GM18498 (cell line): ENCODE results near the gene KLRB1.
"Not testable (repeated sequence)": the region's sequence is repeated elsewhere in the genome, so short reads cannot be mapped to it uniquely, and the experiment has no call there.

Experiments used
- ATAC-seq: cut with Tn5 transposase; IDR thresholded peaks from one replicate; pipeline ENCODE4 v1.9.1; 2021; ENCODE audit warnings: mild to moderate bottlenecking, moderate library complexity; ENCODE audit not compliant: unreplicated experiment

KLRB1 gene

GRCh38 chr12:9607716-9608115 lies at the start of gene KLRB1:
Gene KLRB1 (minus strand): TSS chr12:9607916. CDS start chr12:9607839, 77 bp downstream.
- ATAC-seq = no peak

GRCh38 chr12:9651265-9651729 lies 43.6 kb upstream of the KLRB1 start:
- ATAC-seq = no peak

GRCh38 chr12:9650151-9650576 lies 42.4 kb upstream of the KLRB1 start:
- no peak for ATAC-seq

DNA sequence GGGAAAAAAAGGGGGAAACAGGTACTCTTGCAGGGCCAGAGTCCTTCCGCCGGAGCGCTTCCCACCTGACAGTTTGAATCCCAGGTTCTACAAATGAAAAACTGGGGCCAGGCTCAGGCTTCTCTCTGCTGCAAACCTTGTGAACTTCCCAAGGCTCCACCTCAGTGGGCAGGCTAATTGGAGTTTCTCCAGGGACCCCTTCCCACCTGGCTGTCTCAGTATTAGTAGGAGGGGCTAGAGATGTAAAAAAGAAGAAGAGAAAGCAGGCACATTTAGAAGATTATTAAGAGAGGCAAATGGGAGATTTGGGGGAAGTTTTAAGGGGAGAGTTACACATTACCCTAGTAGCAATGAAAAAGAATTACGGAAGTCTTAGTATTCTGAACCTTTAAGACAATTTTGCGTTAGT lies 41.8 kb upstream of the KLRB1 start:
- ATAC-seq = no peak

GRCh38 chr12:9648701-9649531 lies 41.2 kb upstream of the KLRB1 start:
- no peak for ATAC-seq

DNA sequence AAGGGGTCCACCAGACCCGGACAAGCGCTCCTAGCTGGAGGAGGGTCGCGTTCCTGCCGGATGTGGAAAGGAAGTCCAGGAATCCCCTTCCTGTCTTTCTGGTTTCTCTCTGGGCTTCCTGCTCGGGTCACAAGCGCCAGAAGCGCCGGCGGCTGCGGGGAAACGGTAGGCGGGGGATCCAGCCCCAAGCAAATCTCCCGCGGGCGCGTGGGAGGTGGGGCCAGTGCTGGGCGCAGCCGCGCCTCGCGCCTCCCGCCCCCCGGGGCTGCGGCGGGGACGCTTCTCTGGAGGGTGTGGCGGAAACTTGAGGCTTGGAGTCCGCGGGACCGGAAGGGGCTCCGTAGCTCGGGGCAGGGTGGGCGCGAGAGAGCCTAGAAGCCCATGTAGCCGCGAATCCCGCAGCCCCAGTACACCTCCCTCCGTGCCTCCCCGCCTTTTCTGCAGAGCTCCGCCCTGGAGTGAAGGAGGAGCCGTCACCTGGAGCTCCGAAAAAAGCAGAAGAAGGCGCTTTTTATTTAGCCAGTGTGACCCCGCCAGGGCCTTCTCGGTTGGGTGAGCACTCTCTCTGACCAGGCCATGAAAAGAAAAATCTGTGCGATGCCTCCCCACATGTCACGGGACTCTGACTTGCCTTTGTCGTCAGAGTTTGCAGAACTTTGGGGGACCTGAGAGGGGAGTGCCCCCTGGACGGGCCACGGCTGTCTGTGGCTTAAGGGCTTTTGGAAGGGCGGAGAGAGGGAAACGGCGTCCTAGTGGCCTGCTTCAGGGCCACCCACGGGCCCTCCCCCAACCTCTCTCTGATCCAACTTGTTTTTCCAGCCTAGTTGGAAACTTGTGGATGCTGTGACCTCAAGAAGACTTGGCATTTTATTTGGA lies 40.3 kb upstream of the KLRB1 start:
- ATAC-seq = peak; percentile 74

- ATAC-seq = no peak
Observed at GRCh38 chr12:9646794-9647781, 39.4 kb upstream of the KLRB1 start.

- not testable (repeated sequence) for ATAC-seq
Observed at GRCh38 chr12:9644985-9645551, 37.4 kb upstream of the KLRB1 start.

DNA sequence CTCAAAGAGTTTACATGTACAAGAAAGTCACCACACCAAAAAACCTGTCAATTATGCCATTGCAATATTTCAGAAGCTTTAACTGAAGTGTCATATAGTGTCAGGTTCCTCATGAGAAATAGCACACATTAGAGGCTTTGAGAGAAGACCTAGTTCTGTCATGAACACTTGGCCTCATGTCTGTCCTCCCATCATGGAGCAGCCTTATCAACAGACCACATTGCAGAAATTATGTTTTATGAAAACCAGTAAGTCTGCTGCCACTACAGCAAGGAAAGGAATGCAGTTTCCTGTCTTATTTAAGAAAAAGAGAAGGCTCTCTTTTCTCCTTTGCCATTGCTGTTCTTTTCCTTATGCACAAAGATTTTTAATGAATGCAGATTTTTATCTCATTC lies 35.5 kb upstream of the KLRB1 start:
- no peak for ATAC-seq

DNA sequence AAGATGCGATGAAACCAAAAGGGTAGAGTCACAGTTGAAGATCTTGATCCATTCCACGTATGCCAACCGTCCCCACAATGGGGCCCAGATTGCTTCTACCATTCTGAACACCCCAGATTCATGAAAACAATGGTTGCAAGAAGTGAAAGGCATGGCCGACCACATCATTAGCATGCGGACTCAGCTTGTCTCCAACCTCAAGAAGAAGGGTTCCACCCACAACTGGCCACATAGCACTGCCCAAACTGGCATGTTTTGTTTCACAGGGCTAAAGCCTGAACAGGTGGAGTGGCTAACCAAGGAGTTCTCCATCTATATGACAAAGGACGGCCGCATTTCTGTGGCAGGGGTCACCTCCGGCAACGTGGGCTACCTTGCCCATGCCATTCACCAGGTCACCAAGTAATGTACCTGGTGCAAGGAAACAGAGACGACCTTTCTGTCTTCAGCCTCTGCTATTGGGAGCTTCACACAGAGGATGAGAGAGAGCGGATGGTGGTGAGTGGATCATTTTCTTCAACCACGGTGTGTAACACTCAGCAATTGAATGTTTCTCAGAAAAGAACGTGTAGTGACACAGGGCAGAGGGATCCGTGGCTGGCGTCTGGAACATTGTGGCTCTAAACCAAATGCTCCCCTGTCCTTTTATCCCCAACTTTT lies 35.0 kb upstream of the KLRB1 start:
- no peak for ATAC-seq

- ATAC-seq = no peak
Observed at GRCh38 chr12:9640024-9640423, 32.3 kb upstream of the KLRB1 start.

DNA sequence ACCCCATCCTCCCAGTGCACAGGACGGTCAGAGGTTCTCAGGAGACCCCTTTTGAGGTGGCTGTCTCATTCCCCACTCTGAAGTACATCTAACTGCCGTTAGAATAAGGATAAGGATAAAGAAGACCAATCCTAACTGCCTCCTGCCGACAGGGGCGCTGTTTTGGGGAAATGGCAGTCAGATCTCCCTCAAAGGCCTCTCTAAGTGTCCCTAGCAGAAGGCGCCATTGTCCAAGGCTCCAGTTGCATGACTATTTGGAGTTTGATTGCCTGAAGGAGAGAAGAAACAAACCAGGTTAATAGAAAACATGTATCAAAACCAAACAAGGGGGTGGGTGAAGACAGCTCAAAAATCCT lies 29.1 kb upstream of the KLRB1 start:
- no peak for ATAC-seq

GRCh38 chr12:9636150-9636850 lies 28.6 kb upstream of the KLRB1 start:
- ATAC-seq = no peak

GRCh38 chr12:9634969-9635754 lies 27.4 kb upstream of the KLRB1 start:
- no peak for ATAC-seq

GRCh38 chr12:9634177-9634803 lies 26.6 kb upstream of the KLRB1 start:
- no peak for ATAC-seq

DNA sequence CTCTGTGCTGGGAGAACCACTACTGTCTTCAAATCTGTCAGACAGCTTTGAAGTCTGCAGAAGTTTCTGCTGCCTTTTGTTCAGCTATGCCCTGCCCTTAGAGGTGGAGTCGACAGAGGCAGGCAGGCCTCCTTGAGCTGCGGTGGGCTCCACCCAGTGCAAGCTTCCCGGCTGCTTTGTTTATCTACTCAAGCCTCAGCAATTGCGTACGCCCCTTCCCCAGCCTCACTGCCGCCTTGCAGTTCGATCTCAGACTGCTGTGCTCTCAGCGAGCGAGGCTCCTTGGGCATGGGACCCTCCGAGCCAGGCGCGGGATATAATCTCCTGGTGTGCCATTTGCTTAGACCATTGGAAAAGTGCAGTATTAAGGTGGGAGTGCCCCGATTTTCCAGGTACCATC lies 25.1 kb upstream of the KLRB1 start:
- ATAC-seq = no peak

DNA sequence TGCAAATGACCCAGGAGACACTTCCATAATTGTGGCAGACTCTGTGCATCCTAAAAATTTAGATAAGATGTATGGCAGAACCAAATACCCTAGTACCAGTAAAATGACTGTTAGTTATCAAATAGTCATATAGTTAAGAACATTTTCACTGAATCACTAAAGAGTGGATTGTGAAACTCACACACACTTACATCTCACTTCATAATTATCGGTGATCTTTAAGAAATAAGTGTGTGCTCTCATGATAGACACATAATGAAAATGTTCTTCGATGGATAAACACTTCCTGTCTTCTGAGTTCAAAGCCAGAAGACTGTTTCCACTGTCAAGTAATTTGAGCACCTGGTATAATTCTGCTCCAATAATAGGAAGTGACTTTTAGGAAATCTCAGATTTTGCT lies 19.1 kb upstream of the KLRB1 start:
- ATAC-seq = no peak

- no peak for ATAC-seq
Observed at GRCh38 chr12:9626291-9626690, 18.6 kb upstream of the KLRB1 start.
